Amniotic epithelial cell (primary cell): Measurements from ENCODE around the gene NSFL1C.
"Not testable (repeated sequence)": the region's sequence is repeated elsewhere in the genome, so short reads cannot be mapped to it uniquely, and the experiment has no call there.

Source experiments
- DNase-seq: peaks from one replicate; pipeline ENCODE4 v3.0.0-alpha.2; 2010; ENCODE audit warnings: low read depth

NSFL1C gene

GRCh38 chr20:1423625-1424106, 43.0 kb downstream of the NSFL1C start:
- DNase-seq = peak; percentile 92

GRCh38 chr20:1423206-1423605, 43.4 kb downstream of the NSFL1C start:
- DNase-seq = no peak

GRCh38 chr20:1422753-1423152, 43.9 kb downstream of the NSFL1C start:
- DNase-seq = peak; percentile 38

GRCh38 chr20:1420066-1420465, 46.6 kb downstream of the NSFL1C start:
- DNase-seq = no peak

- DNase-seq = no peak
Measured at GRCh38 chr20:1418350-1418749, 48.3 kb downstream of the NSFL1C start.

- DNase-seq = no peak
Measured at GRCh38 chr20:1417790-1418189, 48.9 kb downstream of the NSFL1C start.

DNA sequence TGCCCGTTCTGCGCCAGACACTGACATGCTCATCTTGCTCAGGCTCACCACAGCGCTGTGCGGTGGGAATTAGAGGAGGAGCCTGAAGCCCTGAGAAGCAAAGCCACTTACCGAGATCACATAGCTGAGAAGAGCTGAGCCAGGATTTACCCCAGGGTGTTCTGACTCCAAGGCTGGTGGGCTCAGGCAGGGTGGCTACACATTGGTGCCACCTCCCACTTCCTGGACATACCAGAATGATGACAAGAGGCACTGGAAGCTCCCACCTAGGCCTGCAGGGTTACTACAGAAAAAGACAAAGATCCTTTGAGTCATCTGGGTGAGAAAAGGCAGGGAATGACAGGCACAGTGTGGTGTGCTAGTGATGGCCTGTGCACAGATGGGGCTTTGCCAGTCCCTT, 49.4 kb downstream of the NSFL1C start:
- peak; percentile 74 for DNase-seq

DNA sequence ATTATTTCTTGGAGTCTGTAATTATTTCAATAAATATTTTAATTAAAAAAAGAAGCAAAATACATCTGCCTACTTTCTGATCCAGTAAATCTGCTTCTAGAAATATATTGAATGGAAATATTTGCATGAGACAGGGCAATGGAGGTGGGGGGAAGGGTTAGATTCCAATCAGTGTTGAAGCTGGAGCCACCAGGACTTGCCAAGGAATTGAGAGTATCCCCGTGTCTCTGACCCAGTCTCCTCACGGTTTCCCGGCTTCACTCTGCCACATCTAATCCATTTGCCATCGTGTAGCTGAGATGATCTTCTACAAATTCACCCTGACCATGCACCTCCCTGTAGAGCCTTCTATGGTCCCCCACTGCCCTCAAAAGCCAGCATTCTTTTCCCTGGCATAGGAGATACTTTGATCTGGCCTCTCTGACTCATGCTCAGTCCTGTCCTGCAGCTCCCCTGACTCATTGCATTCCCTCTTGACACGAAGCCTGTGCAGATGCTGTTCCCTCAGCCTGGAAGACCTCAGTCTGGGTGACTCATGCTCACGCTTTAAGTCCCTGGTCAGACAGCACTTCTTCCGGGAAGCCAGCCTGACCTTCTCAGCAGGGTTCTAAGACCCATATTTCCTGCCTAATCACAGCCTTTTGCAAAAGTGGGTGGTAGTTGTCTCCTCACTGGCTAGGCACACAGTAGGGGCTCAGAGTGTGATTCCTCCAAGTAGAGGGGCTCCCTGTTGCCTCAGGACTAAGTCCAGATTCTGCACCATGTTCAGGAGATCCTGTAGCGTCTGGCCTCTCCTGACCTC, 50.8 kb downstream of the NSFL1C start:
- peak; percentile 94 for DNase-seq

DNA sequence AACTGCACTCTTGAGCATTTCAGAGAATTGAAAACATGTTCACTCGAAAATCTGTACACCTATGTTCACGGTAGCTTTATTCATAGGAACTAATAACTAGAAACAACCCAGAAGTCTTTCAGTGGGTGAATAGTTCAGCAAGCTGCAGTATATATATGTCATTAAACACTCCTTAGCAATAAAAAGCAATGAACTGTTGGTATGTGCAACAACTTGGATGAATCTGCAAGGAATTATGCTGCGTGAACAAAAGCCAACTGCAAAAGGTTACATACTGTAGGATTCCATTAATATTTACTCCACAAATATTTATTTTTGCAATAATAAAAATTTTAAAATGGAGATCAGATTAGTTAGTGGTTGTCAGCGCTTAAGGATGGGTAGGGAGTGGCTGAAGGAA, 51.7 kb downstream of the NSFL1C start:
- DNase-seq = no peak

GRCh38 chr20:1405801-1406200, 60.8 kb downstream of the NSFL1C start:
- no peak for DNase-seq

DNA sequence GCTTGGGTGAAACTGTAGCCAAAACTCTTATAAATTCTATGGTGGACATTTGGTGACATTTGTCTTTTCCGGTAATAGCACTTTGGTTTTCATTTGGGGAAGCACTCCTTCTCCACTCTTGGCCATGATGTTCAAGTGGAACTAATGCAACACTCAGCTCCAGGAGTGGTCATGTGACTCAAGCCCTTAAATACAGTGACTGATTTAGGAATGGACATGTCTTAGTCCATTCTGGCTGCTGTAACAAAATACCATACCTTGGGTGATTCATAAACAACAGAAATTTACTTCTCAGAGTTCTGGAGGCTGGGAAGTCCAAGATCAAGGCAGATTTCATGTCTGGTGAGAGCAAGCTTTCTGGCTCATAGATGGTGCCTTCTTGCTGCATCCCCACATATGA, 63.0 kb downstream of the NSFL1C start:
- no peak for DNase-seq

- peak; percentile 96 for DNase-seq
Measured at GRCh38 chr20:1402149-1402548, 64.5 kb downstream of the NSFL1C start.

GRCh38 chr20:1401451-1401907, 65.2 kb downstream of the NSFL1C start:
- DNase-seq = no peak

DNA sequence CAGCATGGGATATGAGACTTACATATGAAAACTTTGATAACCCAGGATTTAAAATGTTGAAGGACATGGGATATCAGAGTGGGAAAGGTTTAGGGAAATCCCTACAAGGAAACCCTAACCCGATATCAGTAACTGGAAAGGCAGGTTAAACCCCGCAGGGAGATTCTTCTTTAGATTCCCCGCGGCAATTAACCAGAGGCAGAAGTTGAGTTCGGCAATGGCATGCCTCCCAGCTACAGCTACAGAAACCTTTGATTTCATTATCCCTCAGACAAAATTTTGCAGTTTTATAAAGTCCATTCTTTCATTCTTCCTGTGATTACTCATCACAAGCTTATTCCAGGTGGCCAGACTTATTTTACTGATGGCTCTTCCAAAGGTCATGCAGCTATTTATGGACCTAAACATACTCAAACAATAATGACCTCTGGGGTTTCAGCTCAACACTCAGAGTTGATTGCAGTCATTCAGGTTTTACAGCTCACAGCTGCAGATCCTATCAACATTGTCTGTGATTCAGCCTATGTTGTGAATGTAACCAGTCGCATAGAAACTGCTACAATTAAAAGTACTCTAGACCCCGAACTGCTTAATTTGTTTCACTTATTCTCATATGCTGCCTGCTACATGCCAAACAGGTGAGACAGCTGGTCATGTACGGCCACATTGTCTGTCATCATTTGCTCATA, 66.8 kb downstream of the NSFL1C start:
- DNase-seq = peak; percentile 64

- not testable (repeated sequence) for DNase-seq
Measured at GRCh38 chr20:1398185-1398584, 68.5 kb downstream of the NSFL1C start.

GRCh38 chr20:1397710-1398109, 68.9 kb downstream of the NSFL1C start:
- no peak for DNase-seq

DNA sequence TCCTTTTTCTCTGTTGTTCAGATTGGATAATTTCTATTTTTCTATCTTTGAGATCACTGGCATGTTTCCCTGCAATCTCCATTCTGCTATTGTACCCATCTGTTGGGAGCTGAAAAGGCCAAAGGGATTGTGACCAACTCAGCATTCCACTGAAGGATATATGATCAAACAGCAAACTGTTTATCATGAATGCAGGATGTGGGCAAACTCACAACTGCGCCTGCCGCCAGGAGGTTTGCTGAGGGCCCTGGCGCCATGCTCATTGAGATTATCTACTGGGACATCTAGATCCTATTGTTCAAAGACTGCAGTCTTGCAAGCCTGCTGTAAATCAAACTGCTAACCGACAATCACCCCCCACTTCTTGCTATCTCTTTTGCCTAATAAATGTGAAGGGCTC, 69.9 kb downstream of the NSFL1C start:
- no peak for DNase-seq

DNA sequence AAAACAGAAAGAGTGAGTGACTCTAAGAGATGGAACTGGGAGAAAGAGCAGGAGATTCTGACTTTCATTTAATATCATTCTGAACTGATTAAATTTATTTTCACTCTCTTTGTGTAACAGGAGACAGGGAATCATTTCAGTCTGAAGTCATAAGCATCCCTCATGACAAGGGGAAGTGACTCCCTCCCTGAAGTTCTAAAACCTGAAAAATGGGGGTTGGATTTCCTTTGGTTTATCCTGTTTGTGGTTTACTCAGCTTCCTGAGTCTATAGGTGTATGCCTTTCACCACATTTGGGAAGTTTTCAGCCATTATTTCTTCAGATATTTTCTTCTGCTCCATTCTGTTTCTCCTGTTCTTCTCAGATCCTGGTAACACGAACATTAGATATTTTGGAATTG, 70.4 kb downstream of the NSFL1C start:
- no peak for DNase-seq

DNA sequence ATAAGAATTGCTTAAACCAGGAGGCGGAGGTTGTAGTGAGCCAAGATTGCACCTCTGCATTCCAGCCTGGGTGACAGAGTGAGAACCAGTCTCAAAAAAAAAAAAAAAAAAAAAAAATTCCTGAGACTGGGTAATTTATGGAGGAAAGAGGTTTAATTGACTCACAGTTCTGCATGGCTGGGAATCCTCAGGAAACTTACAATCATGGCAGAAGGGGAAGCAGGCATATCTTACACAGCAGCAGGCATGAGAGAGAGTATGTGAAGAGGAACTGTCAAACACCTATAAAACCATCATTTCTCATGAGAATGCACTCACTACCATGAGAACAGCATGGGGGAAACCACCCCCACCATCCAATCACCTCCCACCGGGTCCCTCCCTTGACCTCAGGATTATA, 72.0 kb downstream of the NSFL1C start:
- peak; percentile 45 for DNase-seq

DNA sequence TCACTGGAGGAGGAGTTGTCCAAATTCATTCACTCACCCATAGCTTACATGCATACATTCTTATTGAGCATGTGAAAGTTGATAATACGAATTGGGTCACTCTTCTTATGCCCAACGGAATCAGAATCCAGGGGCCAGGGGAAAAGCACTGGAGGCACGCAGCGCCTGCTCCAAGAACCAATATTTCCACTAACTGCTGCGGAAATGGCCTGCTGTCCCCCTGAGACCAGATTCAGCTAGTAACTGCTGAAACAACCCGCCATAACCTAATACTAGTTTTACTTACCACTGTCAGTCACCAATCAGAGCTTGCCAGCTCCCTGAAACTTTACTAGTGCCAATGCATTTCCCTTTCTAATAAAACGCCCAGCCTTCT, 73.2 kb downstream of the NSFL1C start:
- DNase-seq = no peak

- peak; percentile 89 for DNase-seq
Measured at GRCh38 chr20:1392693-1393506, 73.7 kb downstream of the NSFL1C start, which contains the start of gene FKBP1A. Gene FKBP1A, minus strand, starts transcription at chr20:1393054. Its CDS starts 56 bp downstream, at chr20:1392998.

DNA sequence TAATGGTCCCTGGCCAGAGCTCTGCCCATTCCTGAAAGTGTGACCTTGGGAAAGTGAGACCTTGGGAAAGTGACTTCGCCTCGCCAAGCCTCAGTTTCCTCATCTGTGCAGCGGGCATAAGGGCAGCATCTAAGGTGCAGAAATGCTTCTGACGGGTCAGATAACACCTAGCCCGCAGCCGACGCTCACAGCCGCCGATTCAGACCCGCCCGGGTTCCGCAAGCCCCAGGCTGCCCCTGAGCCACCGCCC, 74.3 kb downstream of the NSFL1C start:
- no peak for DNase-seq
